ENCODE data around the gene ASIC3.
A peak's percentile ranks its signal among the peaks of the same experiment; 100 is the strongest.
"Not testable (repeated sequence)": the region's sequence is repeated elsewhere in the genome, so short reads cannot be mapped to it uniquely, and the experiment has no call there.

Gene ASIC3

DNA sequence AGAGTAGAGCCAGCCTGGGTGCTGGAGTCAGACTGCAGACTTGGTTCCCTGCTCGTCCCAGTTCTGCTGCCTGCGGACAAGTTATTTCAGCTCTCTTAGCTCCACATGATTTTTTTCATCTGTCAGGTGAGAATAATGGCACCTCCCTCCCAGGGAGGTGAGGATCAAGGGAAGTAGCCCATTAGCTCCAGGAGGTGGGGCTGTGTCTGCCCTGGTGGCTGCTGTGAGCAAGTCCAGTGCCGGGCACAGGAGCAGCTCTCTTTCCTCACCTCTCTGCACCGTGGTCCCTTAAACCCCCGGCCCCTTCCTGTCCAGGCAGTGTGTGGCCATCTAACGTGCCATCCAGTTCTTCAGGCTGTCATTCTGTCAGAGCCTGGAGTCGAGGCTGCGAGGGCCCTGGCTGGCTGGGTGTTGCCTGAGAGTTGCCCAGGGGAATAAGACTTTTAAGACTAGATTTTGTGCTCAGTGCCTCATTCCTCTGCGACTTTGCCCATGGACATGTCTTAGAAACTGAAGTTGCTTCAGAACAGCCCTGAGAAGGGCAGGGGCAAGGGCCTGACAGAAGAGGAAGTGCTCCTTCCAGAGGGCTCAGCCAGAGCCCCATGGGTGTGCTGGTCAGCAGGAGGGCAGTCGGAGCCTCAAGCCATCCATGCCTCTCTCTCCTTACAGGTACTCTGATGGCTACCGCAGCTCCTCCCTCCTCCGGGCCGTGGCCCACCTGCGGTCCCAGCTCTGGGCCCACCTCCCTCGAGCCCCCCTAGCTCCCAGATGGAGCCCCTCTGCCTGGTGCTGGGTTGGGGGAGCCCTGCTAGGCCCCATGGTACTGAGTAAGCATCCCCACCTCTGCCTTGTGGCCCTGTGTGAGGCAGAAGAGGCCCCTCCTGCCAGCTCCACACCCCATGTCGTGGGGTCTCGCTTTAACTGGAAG lies 15.1 kb upstream of the ASIC3 start:
- DNase-seq = peak; percentile 66 to 79

GRCh38 chr7:151033864-151034249 lies 14.5 kb upstream of the ASIC3 start:
- DNase-seq = no peak

DNA sequence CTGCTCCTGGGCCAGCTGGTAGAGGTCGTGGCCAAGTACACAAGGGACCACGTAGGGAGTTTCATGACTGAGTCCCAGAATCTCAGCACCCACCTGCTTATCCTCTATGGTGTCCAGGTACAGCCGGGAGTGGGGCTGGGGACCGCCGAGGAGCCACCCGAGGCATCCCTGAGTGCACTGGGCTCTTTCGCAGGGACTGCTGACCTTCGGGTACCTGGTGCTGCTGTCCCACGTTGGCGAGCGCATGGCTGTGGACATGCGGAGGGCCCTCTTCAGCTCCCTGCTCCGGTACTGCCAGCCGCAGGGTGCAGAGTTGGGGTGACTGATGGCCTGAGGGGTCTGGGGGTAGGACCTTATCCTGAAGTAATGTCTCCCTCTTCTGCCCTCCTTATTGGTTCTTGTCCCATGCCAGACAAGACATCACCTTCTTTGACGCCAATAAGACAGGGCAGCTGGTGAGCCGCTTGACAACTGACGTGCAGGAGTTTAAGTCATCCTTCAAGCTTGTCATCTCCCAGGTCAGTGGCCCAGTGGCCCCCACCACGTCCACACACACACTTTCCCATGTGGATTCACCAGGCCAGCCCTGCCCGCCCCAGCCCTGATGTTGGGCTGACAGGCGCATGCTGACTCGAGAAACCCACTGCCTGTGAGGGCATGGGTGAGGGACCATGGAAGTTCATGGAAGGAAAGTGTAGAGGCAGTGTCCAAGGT lies 13.9 kb upstream of the ASIC3 start:
- no peak for DNase-seq

DNA sequence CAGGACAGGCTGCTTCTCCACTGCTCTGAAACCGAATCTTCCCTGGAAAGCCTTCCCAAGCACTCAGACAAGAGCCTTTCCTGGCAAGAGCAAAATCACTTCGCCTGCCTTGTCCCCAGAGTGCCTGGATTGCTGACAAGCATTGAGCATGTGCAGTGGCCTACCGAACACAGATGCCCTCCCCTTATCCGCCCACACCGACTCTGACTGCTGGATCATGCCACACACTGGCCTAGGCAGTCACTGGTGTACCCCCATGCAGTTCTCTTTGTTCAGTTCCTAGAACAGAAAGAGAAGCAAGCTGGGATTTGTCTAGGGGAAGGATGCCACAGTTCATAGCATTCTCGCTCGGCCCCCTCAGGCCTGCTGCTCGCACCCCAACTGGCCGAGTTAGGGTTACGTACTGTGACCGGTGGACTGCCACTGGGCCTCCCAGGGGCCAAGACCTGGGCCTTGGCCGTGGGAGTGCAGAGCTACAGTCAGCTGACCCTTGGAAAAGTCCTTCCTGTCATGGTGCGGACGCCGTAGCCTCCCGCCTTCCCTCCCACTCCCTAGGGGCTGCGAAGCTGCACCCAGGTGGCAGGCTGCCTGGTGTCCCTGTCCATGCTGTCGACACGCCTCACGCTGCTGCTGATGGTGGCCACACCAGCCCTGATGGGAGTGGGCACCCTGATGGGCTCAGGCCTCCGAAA lies 13.2 kb upstream of the ASIC3 start:
- peak; percentile 83 to 93 for DNase-seq

DNA sequence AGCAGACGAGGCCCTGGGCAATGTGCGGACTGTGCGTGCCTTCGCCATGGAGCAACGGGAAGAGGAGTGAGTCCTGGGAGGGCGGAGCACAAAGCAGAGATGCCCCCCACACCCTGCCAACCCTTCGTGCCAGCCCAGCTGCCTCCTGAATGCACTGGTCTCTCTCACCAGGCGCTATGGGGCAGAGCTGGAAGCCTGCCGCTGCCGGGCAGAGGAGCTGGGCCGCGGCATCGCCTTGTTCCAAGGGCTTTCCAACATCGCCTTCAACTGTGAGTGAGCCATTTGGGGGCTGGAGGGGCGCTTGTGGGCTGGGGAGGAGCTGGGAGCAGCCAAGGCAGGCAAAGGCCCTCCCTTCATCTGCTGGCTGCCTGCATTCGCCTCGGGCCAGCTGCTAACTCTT lies 12.4 kb upstream of the ASIC3 start:
- DNase-seq = no peak

GRCh38 chr7:151038951-151039849 lies 9.1 kb upstream of the ASIC3 start:
- peak; percentile 90 to 98 for DNase-seq

DNA sequence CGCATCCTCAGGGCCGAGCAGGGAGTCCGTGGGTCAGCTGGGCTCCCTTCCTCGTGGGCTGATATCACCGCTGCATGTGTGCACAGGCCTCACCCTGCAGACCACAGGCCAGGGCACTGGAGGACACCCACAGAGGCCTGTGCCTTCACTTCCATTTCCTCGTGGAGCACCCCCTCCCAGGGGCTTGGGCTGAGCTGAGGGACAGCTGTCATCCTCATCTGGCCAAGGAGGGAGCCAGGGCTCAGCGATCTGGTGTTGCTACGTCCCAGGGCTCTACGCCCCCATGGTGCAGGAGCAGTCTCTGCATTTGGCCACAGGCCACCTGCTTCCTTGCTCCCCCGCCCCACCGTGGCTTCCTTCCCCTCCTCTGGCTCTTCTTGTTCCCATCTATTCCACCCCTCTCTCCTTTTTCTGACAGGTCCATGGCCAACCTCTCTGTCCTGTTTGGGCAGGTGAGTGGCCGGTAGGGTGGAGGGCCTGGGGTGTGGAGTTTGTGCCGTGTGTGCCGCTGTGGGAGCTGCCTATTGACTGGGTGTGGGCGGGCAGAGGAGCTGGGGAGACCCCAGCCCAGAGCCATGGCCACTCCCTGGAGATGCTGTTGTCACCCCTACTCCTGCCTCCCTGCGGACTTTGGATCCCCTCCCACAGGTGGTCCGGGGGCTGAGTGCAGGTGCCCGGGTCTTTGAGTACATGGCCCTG lies 8.3 kb upstream of the ASIC3 start:
- DNase-seq = peak; percentile 60 to 88

DNA sequence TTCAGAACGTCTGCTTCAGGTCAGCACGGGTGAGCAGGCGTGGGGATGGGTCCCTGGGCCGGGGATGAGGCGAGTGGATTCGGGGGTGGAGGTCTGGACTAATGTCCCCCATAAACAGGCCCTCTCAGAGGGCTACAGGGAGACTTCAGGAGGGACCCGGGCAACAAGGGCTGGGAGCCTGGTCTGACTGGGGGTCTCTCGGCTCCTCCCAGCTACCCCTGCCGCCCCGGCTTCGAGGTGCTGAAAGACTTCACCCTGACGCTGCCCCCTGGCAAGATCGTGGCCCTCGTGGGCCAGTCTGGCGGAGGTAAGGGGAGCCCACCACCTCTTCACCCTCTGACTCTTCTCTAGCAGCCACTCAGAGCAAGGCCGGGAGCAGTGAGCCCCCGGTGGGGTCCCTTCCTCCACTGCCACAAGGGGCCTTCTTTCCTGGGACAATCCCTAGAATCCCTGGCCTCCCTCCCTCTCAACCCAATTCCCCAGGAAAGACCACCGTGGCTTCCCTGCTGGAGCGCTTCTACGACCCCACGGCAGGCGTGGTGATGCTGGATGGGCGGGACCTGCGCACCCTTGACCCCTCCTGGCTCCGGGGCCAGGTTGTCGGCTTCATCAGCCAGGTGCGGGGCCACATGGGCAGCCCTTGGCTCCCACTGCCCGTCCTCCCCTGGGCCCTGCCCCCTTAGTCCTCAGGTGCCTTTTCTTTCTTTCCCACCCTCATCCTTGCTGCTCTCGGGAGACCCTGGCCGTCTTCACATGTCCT lies 7.5 kb upstream of the ASIC3 start:
- no peak for DNase-seq

DNA sequence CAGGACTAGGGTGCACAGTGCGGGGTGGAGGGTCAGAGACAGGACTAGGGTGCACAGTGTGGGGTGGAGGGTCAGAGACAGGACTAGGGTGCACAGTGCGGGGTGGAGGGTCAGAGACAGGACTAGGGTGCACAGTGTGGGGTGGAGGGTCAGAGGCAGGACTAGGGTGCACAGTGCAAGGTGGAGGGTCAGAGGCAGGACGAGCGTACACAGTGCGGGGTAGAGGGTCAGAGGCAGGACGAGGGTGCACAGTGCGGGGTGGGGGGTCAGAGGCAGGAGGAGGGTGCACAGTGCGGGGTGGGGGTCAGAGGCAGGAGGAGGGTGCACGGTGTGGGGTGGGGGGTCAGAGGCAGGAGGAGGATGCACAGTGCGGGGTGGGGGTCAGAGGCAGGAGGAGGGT lies 4.9 kb upstream of the ASIC3 start:
- DNase-seq = not testable (repeated sequence)

DNA sequence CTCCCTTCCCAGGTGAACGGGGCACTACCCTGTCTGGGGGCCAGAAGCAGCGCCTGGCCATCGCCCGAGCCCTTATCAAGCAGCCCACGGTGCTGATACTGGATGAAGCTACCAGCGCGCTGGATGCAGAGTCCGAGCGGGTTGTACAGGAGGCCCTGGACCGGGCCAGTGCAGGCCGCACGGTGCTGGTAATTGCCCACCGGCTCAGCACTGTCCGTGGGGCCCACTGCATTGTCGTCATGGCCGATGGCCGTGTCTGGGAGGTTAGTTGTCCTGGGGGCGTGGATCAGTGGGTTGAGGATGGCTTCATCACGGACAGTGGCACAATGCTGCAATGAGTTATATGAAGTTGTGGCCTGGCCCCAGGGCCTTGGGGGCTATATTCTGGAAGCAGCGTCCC lies 4.4 kb upstream of the ASIC3 start:
- no peak for DNase-seq

DNA sequence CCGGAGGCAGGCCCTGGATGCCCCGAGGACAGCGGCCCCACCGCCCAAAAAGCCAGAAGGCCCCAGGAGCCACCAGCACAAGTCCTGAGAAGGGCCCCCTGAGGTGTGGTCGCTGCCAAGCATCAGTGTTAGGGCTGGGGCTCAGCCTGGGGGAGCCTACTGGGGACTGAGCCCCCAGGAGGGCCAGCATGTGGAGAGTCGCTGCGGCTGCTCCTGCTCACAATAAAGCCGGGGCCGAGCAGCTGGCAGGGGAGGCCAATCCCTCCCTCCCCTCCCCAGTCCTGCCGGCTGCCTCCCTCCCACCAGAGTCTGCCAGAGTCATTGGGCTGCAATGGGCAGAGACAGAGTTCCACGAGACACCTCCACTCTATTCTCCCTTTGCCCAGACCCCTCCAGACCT lies 3.1 kb upstream of the ASIC3 start:
- DNase-seq = no peak

- DNase-seq = no peak
Measured at GRCh38 chr7:151045967-151046366, 2.4 kb upstream of the ASIC3 start.

- peak in 1 of 2 donors; percentile 49 for DNase-seq
Measured at GRCh38 chr7:151046603-151047573, 1.4 kb upstream of the ASIC3 start.

DNA sequence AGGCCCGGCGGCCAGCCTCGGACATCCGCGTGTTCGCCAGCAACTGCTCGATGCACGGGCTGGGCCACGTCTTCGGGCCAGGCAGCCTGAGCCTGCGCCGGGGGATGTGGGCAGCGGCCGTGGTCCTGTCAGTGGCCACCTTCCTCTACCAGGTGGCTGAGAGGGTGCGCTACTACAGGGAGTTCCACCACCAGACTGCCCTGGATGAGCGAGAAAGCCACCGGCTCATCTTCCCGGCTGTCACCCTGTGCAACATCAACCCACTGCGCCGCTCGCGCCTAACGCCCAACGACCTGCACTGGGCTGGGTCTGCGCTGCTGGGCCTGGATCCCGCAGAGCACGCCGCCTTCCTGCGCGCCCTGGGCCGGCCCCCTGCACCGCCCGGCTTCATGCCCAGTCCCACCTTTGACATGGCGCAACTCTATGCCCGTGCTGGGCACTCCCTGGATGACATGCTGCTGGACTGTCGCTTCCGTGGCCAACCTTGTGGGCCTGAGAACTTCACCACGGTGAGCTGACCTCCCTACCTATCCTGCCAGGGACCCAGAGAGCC lies 656 bp downstream of the ASIC3 start:
- no peak for DNase-seq

DNA sequence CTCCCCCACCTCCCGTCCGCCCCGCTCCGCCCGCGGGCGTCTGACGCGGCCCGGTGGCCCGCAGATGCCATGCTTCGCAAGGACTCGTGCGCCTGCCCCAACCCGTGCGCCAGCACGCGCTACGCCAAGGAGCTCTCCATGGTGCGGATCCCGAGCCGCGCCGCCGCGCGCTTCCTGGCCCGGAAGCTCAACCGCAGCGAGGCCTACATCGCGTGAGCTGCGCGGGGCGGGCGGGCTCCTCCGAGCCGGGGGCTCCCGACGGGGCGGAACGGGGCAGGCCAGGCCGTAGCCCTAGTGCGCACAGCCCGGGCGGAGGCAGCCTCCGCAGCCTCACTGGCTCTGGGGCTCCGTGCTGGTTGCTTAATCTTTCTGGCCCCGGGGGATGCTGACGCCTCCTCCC lies 2.8 kb downstream of the ASIC3 start:
- DNase-seq = peak; percentile 46 to 64

DNA sequence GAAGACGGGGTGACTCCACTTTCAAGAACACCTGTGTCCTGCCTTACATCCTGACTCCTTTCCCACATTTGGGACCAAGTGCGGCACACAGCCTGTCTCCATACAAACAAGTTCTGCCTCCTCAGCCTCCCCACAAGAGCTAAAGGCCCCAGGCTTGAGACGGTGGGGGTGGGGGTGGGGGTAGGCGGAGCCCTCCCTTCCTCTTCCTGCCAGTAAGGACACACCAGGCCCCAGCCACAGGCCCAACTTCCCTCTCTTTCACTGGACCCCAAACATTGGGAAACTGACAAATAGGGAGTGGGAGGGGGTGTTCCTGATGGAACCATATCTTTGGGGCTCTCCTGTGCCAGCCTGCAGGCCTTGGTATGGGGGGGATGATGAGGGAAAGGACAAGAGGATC lies 4.8 kb downstream of the ASIC3 start:
- peak; percentile 60 to 79 for DNase-seq

DNA sequence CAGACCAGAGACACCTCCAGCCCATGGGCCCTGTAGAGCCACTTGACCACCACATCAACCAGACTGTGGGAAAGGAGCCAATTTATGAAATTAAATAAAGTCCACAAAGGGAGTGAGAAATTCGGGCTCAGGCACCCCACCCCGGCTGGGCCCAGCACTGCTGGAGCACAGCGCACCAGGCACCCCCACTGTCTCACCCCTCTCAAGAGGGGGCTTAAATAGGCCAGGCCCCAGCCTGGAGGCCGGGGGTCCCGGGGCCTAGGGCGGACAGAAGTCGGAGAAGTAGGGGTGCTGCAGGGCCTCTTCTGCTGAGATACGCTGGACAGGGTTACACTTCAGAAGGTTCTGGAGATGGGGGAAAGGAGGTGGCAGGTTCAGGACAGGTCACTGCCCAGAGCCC lies 5.4 kb downstream of the ASIC3 start:
- no peak for DNase-seq

DNA sequence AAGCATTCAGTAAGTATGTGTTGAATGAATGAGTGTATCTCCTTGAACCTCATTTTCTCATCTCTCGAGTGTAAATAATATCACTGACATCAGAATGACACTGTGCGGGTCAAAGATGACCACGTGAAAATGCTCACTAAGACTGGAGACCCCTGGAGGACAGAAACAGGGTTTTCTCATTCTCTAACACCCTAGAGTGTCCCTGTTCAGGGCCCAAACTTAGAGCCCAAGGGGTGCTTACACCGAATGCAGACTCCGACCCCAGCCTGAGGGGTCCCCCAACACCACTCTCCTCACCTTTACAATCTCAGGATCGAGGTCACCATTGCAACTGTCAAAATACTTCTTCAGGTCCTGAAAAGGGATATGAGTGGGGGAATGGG lies 7.9 kb downstream of the ASIC3 start:
- no peak for DNase-seq
